GM19351 (cell line): ENCODE results near the gene SRSF3.
"Not testable (repeated sequence)": the region's sequence is repeated elsewhere in the genome, so short reads cannot be mapped to it uniquely, and the experiment has no call there.

ENCODE experiments used
- ATAC-seq: cut with Tn5 transposase; IDR thresholded peaks from one replicate; pipeline ENCODE4 v1.9.1; 2021; ENCODE audit warnings: mild to moderate bottlenecking, moderate library complexity; ENCODE audit not compliant: unreplicated experiment

The SRSF3 gene

DNA sequence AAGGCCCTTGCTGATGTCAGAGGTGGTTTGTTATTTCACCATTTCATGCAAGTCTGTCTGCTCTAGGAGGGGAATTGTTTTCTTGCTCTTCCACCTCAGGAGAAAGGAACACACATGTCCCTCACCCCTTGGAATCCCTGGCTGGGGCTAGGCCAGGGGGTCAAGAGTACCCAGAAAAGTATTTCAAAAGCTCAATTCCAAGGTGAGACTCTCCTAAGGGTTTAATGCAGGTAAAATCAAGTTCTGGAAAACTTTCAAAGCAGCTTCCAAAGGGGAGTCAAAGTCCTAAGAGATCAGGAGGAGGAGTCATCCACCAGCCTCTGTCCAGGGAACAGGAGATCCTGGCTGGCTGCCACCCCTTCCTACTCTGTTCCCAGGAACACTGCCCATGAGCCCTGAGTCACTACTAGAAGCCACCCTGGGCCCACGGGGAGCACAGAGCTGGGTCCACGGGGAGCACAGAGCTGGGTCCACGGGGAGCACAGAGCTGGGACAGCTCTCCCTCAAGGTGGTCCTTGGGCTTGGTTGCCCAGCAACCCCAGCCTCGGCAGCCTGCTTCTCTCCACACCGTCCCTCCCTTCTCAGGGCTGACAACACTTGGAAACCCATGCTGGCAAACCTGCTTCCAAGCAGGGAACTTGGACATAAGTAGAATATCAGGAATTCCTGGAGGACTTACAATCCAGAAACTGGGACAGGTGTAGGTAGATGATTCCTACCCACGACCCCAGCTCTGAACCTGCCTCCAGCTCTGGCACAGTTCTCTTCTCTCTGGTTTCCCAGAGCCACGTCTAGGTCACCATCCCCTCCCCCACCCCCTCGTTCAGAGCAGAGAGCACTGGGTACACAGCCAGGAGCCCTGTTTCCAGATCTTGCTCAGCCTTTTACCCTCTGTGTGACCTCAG is 49.0 kb downstream of the SRSF3 start:
- no peak for ATAC-seq

DNA sequence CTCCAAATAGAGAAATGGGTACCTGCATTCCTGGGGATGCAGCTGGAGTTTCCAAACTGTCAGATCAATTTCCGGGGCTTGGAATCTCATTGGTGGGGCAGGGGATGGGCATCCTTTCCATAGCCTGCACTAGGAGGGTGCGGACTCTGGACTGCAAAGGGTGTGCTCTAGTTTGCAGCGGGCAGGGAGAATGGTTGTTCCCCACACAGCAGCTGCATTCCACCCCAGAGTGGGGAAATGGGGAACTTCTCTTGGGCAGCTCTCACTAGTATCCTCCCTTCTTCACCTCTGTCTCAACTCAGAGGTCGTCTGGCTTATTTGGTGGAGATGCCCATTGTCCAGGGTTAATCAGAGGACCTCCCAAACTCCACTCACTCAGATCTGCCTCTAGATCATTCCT is 49.8 kb downstream of the SRSF3 start:
- no peak for ATAC-seq

DNA sequence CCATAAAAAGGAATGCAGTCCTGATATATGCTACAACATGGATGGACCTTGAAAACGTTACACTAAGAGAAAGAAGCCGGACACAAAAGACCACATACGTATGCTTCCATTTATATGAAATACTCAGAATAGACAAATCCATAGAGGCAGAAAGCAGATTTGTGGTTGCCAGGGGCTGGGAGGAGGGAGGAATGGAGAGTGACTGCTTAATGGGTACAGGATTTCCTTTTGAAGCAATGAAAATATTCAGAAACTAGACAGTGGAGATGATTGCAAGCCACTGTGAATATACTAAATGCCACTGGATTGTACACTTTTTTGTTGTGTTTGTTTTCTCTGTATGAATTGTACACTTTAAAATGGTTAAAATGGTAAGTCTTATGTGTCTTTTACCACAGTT is 54.9 kb downstream of the SRSF3 start:
- ATAC-seq, result no peak

DNA sequence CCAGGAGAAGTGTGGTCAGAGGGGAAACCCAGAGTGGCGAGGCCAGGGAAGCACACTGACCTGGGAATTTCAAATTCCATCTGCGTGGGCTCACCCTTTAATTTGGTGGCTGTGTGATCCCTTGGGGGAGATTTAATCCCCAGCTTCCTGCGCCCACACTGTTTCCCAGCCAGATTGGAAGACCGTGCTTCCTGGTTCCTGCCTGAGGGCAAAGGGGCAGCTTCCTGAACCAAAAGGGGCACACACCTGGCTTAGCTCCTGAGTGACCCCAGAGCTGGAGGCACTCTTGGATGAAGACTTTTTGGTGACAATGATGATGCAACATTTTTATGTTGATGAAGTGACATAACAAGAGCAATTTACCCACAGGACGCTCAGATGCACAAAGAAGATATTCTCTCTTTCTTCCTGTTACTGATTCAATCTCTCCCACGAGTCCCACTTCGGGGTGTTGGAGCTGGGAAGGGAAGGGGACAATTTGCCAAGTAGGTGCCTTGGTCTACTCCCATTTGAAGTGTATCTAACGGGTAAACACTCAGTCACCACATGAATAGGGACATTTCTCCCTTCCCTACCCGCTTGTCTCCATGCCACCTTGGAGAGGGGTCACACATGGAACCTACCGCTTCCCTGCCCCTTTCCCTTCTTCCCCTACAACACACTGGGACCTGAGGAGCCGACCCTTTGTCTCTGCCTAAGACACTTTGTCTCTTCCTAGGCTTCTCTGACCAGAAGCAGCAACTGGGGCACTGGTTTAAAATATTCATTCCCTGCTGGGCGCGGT is 55.7 kb downstream of the SRSF3 start:
- no peak for ATAC-seq

DNA sequence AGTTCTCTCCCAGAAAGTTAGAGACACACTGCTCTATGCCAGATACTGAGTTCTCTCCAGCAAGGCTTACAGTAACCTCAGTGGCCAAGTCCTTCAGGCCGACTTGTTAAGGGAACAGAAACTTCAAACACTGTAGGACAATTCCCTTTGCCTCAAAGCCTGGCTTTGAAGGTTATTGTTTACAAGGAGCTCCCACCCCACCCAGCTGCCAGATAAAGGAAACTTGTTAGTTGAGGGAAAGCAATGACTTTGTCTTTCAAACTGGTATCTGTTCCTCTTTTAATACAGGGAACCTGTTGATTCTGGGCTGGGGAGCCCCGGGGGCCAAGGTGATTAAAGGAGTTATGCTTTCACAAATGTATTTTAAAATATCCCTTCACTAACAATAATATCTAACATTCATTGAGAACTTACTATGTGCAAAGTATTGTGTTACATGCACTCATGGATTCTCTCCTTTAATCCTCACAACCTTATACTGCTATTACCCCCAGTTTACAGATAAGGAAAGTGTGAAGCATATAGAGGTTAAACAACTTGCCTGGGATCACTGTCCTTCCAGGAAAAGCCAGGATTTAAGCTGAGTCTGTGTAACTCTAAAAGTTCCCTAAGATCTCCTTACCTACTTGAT is 56.8 kb downstream of the SRSF3 start:
- no peak for ATAC-seq

DNA sequence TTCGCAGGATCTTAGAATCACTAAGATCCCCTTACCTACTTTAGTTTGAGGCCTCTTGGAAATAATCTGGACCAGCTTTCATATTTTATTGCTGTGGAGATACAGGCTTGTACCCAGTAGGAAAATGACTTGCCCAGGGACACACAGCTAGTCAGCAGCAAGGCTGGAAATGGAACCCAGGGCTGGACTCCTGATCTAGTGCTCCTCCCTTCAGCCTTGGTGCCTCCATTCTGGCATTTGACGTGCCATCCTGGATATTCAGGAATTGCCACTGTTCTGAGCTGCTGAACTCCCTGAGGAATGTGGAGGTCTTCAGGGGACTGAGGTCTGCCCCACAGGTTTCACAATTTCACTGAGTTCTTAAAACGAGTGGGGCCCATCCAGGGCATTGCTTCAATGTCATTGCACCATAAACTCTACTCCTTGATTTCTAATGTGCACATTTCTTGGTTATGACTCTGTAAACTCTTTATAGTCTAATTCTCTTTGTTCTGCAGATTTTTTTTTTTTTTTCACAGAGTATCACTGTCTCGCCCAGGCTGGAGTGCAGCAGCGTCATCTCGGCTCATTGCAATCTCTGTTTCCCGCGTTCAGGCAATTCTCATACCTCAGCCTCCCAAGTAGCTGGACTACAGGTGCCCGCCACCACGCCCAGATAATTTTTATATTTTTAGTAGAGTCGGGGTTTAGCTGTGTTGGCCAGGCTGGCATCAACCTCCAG is 57.7 kb downstream of the SRSF3 start:
- ATAC-seq, result no peak

DNA sequence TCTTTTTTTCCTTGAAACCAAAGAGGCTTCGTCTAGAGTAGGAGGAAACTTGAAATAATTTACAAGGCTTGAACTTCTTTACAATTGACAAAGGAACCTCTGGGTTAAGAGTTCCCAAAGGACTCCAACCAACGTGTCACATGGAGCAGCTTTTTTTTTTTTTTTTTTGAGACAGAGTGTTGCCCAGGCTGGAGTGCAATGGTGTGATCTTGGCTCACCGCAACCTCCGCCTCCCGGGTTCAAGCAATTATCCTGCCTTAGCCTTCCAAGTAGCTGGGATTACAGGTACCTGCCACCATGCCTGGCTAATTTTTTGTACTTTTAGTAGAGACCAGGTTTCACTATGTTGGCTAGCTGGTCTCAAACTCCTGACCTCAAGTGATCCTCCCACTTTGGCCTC is 60.3 kb downstream of the SRSF3 start:
- not testable (repeated sequence) for ATAC-seq
